Central memory CD4-positive, alpha-beta T cell (primary cell): ENCODE data around the gene GRM1.

Source experiments
- DNase-seq: peaks from one replicate; pipeline ENCODE4 v3.0.0; 2022
- total RNA-seq, 3 experiments: gene quantifications; one replicate each; lab custom pipeline; 2026; lab: John Stamatoyannopoulos, UW

The GRM1 gene
- 0 reads per million in 3 experiments for total RNA-seq

DNA sequence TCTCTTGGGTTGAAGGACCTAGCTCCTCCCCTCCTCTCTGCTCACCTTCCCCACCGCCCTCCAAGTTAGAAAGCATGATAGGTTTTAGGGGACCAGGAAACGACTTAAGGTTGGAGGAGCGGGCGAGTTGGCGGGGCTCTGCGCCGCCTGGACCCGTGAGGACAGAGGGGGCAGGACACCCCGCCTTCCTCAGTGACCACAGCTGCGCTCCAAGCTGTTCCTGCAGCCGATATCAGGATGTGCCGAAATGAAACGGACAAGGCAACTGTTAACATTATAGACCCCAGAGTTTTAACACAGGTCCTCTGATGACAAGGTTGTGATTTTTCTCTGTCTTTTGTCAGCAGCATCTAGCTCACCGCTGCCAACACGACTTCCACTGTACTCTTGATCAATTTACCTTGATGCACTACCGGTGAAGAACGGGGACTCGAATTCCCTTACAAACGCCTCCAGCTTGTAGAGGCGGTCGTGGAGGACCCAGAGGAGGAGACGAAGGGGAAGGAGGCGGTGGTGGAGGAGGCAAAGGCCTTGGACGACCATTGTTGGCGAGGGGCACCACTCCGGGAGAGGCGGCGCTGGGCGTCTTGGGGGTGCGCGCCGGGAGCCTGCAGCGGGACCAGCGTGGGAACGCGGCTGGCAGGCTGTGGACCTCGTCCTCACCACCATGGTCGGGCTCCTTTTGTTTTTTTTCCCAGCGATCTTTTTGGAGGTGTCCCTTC, at the start of gene GRM1:
TSS of gene GRM1 (plus strand) at position 212 of the 722 bp plus-strand sequence. CDS start at position 668, 456 bp downstream.
- DNase-seq: no peak

DNA sequence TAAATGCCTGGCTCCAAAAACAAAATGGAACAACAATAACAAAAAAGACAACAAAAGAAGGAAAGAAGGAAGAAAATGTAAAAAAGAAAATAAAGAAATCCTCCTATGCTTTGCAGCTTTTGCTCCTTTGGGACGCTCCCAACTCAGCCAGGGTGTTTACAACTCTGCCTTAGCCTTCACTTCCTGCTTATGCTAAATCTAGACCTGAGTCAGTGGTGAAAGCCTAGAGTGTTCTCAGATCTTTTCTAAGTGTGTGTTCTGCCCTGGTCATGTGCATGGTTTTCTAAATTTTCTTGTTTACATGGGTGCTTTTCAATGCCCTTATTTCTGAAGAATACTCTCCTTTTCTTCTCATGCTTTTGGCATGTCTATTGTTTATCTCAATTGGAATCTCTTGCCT, 19.5 kb upstream of the GRM1 start:
- no peak for DNase-seq

DNA sequence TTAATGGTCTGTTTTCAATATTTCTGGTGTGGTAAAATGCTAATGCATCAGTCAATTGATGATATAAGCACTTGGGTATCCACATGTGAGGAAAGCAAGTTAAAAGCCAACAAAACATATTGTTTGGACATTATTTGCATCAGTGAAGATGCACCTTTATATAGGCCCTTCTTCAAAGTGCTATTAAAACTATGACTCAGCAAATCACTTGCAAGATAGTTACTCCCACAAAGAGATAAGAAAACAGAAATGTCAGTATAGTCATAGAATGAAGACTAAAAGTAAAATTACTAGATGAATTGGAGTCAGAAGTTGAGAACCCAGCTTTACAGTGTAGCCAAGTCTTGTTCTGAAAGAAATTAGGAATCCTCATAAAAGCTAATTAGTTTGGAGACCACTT, 14.6 kb upstream of the GRM1 start:
- DNase-seq: no peak

DNA sequence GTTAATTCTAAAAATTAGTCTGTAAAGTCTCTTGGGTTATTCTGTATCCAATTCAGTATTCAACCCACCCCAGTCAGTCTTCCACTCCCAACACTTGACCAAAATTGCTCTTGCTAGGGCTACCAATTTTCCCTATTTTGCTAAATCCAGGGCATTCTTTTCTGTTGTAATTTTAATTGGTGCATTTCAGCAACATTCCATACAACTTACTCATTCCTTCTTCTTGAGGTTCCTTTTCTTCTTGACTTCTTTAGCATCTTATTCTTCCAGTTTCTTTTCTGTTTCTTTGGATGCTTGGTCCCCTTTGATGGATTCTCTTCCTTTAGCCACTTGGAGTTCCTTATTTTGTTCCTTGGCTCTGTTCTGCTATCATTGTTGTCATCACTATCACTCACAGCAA, 11.2 kb upstream of the GRM1 start:
- DNase-seq: no peak

DNA sequence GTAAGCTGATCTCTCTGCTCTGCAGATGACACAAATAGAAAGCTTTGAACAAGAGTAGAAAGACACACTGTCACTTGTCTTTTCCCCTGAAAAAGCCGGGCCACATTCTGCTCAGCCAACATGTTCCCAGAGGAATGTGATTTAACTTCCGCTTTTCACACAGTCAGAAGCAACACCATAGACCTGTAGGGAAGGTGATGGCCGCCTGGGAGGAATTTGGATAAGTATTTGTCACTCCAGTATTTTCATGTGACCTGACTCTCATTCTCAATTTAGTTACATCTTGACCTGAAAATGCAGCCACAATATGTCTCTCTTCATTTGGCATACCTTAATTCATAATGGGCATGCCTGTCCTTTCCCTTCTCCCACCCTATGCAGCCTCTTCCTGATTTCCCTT, 2.0 kb upstream of the GRM1 start:
- no peak for DNase-seq

DNA sequence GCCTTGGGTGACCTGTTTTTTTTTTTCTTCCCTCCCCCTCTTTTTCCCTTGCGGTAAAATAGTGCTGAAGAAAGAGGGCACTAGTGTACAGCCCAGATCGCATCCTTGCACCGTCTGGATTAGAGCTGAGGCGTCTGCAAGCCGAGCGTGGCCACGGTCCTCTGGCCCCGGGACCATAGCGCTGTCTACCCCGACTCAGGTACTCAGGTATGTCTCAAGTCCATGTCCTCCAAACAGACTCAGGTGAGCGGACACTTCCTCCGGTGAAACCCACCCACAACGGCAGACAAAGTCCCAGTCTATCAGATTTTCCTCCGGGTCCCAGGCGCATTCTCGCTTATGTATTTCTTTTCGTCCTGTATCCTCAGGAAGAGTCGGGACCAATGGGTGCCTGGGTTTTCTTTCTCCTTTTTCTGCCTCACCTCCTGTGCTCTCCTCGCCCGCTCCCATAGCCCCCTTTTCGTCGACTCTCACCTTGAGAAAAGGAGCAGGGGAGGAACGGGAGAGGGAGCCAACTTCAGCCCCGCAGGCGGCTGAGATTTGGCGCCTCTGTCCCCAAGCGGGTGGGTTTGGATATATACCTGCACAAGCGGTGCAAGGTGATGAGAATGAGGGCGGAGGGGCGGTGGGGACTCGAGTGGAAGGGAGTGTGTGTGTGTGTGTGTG, 1.1 kb upstream of the GRM1 start:
- no peak for DNase-seq

DNA sequence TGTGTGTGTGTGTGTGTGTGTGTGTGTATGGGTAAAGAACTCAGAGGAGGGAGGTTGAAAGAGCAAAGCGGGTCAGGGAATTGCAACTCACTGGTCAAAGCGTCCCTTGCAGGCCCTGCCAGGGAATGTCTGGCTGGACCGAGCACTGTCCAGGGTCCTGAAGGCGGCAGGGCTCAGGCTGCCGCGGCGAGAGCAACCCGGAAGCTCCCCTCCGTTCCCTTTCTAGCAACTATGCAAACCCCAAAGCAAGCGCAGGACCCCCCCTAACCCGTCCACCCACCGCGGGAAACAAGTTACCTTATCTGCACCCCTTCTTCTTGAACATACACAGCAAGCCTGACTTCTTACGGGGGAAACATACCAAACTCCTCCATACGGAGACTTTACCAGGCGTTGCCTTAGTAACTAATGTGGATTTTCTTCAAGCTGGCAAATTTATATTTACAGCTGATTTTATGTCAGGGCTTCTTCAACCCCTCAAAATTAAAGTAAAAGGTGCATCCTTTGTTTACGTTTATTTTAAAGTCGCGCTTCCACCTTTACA, 538 bp upstream of the GRM1 start:
- peak; percentile 6 for DNase-seq

DNA sequence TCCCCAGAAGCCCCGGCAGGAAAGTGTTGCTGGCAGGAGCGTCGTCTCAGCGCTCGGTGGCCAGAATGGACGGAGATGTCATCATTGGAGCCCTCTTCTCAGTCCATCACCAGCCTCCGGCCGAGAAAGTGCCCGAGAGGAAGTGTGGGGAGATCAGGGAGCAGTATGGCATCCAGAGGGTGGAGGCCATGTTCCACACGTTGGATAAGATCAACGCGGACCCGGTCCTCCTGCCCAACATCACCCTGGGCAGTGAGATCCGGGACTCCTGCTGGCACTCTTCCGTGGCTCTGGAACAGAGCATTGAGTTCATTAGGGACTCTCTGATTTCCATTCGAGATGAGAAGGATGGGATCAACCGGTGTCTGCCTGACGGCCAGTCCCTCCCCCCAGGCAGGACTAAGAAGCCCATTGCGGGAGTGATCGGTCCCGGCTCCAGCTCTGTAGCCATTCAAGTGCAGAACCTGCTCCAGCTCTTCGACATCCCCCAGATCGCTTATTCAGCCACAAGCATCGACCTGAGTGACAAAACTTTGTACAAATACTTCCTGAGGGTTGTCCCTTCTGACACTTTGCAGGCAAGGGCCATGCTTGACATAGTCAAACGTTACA, 817 bp downstream of the GRM1 start:
- DNase-seq: no peak

DNA sequence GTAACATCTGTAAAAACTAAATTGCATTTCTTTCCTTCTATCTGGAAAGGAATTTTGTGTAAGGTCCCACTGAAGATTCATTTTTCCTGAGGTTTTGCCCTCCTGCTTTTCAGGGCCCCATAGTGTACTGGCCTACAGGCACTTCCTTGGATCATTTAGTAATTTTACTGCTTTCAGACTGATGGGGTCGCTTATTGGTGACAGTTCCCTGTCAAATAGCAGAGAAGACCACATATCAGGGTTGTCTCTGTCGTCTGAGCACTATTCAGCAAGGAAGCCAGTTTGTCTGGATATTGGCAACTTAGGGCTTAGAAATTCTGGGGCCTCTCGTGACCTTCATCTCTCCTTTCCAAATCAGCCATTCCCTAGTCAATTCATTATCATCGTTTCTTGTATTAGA, 3.5 kb downstream of the GRM1 start:
- DNase-seq: no peak

DNA sequence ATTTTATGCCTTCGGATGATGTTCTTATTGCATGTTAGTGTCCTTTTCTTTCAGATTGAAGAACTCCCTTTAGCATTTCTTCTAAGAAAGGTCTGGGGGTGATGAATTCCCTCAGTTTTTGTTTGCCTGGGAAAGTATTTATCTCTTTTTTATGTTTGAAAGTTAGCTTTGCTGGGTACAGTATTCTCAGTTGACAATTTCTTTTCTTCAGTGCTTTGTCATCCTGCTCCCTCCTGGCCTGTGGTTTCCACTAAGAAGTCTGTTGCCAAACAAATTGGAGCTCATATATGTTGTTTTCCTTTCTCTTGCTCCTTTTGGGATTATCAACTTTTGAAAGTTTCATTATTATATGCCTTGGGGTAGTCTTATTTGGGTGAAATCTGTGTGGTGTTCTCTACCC, 11.5 kb downstream of the GRM1 start:
- DNase-seq: no peak

DNA sequence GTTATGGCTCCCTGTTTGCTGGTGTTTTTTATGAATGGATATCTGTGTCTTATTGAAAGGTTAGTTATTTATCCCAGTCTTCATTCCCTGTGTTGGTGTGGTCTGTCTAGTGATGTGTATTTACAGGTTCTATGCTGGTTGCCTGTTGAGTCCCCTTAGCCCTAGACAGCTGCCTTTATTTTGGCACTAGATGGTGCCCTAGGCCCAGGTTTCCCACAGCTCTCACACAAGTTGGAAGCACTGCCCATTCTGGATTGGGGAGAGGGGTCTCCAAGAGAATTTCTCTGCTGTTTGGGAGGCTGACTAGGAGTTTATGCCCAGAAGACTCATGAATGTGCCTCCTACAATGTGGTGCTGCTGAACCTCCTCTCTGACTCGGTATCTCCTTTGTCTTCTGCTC, 12.4 kb downstream of the GRM1 start:
- DNase-seq: no peak

DNA sequence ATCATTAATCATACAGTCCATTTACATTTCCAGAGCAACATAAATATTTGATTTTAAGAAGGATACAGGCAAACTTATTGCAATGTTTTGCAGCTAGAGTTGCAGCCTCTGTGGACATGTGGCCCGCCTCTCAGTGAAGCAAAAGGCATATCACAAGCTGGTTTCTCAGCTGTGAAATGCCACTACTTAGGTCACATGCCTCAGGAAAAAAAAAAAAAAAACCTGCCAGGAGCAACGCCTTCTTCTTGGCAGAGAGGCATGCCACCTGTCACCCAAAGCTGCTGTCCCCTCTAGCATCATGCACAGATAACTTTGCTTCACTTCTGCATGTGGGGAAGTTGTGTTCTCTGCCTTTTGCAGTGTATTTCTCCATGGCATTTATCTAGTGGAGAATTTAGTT, 18.5 kb downstream of the GRM1 start:
- no peak for DNase-seq

DNA sequence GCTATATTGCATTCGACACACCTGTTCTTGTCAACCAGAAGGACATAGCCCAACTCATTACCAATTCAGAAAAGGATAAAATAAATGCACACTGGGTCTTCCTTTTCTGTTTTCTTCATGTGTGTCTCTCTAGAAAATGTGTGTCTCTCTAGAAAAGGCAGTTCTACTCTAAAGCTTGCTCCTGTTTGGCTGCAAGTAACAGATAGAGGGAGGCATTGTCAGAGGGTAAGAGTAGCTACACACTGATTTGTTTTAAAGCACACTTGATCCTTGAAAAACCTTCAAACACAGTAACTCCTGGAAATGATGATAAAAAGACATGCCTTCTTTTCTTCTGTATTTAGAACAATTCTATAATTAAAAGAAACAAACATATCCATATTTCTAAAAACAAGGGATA, 21.3 kb downstream of the GRM1 start:
- no peak for DNase-seq

DNA sequence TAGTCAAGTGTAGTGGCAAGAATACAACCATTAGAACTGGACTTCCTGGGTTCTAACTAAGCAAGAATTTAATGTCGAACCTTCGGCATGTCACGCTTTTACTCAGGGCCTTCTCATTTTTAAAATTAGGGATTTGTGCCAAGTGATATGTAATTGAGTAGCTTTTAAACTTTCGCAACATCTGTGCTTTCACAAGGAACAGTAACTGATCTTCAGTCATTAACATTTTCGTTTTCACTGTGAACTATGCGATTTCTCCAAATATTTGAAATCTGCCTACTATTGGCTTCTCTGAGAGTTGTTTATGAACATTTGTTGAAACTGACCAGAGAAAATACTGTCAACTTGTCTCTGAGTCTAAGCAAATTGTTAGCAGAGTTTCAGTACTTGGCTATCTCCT, 27.6 kb downstream of the GRM1 start:
- no peak for DNase-seq

DNA sequence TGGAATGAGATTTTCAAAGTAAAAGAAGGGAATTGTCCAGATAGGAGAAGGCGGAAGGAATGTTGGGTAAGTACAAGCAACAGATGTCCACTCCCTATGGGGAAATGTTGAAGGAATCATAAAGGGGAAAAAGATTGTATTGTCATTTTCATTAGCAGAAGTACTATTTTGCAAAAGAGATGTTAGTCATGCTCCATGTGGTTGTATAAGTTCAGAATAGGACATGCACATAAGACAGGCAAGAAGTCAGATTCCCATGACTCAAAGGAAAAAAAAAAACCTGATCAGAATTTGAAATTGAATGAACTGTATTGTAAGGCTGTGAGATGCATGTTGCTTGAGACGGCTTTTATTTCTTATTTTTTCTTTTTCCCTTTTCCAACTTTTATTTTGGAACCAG, 36.8 kb downstream of the GRM1 start:
- no peak for DNase-seq

DNA sequence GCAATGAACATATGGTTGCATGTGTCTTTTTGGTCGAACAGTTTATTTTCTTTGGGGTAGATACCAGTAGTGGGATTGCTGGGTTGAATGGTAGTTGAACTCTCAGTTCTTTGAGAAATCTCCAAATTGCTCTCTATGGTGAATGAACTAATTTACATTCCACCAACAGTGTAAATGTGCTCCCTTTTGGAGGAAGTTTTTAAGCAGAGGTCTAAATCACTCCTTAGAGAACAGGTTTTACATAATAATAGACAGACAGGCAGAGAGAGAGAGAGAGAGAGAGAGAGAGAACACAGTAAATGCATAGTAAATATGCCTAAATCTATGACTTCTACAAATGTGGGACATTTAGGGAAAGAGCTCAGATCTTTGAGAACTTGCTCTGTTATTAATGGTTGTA, 37.6 kb downstream of the GRM1 start:
- DNase-seq: no peak

DNA sequence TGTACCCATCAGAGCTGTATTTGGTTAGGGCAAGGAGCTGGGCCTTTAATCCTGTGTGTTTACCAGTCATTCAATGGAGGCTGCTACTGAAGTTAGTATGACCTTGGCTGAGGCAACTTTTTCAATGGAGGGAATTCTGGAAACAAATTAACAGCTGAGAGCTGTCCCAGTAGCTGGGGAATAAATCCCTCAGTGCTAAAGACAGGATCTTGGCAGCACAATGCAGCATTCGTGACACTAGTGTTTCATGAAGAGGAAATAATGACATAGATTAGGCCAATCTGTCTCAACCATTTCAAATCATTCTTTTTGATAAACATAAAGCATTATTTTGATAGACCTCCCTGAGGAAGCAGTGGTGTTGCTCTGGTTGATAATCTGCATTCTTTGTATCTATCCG, 42.9 kb downstream of the GRM1 start:
- no peak for DNase-seq

DNA sequence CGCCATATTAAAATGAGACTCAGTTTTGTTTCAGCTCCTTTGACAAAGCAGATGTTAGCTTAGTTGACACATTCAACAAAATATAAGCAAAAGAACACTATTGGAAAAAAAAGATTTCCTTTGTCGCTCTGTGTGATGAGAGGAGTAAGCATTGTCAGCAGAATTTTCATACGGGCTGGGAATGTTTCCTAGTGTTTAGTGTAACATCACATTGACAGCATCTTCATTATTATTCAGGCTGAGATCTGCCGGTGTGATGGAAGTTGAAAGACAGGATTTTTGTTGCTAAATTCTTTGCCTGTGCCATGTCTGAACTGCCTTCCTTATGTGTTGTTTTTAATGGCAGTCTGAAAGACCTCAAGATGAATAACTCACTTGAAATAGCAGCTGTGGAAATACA, 49.1 kb downstream of the GRM1 start:
- no peak for DNase-seq

DNA sequence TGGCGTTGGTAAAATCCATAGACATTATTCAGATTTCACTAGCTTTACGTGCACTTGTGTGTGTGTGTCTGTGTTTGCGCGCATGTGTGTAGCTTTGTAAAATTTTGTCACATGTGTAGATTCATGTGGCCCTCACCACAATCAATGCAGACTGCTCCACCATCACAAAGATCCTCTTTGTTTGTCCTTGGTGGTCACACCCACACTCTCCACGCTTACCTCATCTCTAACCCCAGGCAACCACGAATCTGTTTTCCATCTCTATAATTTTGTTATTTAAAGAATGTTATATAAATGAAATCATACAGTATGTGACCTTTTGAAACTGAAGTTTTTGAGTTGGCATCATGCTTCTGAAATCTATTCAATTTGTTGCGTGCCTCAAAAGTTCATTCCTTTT, 58.5 kb downstream of the GRM1 start:
- DNase-seq: no peak

DNA sequence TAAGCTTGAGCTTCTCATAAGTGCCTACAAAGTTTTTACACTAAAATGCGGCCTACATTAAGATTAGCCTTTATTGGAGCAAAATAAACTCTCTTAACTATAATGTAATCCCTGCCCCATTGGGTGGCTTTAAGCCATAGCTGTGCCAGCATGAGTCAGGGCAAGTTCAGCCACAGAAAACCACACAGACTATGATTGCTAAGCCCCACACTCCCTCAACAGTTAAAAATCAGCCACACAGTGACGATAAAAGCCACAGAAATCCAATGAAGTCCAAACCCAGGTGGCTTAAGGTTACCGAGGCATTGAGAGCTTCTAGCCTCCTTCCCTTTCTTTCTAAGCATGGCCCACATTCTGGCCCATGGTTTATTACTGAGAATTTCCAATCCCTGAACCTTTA, 61.6 kb downstream of the GRM1 start:
- DNase-seq: no peak

DNA sequence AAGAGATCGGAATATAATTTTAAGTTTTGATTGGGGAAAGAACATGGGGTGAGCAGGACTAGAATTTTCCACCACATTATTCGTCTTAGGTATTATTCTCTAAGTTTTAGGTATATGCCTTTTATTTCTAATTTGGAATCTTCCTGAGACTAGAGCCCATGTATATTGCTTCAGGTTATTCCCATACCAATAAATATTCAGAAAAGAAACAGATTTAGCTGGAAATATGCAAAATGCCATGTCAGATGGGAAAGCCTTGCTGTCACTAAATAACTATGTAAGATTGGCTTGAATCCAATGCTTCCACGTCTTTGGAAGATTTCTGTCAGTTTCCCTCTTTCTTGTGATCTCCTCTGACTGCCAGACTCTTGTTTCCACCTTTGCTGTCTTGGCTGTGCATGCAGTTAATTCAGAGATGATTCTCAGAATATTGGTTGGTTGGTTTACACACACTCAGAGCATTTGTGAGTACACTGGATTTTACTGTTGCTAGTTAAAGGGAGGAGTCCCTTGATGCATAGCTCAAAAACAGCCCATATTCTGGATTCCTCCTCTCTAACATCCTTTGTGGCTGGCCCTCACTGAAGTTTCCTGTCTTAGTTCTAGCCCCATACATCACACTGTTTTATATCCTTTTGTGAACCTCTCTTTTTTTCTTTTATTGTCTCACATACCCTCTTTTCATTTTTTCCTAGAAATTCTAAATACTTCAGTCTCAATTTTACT, 64.3 kb downstream of the GRM1 start:
- DNase-seq: no peak

DNA sequence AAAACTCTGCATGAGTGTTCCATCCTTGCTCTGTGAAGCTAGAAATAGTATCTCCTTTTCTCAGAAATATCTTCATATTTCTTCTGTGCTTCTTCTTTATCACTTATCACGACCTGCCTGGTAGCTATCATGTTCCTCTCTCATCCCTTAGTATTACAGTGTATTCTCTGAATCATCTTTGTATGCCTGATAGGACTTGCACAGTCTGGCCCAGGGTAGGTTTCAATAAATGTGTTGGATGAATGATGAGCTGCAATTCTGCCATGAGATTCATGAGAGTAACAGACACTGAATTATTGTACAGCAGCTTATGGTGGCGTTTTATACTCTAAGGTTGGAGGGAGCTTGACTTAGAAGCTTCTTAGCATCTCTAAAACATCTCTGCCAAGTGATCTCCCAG, 66.6 kb downstream of the GRM1 start:
- DNase-seq: no peak

DNA sequence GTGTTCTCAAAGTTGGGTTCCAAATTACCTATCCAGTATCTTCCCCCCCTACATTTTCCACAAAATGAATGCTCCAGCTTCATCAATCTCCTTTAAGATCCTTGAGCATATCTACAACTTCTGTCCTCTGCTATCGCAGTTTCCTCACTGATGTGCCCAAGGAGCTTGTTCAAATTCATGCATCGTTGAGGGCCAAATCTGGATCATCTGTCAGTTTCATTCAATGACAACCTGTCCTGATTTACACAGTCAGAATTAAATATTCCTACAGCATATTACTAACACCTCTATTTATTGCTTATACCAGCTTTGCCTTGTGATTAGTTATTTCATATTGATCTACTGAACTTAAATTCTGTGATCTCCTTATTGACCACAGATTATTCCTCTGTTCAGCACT, 68.7 kb downstream of the GRM1 start:
- DNase-seq: no peak
